NCI-H2029 (cell line): ENCODE results near the gene PRKAG2.
"Not testable (repeated sequence)": the region's sequence is repeated elsewhere in the genome, so short reads cannot be mapped to it uniquely, and the experiment has no call there.

ENCODE experiments used
- DNase-seq: peaks from one replicate; lab custom pipeline; 2025; lab: John Stamatoyannopoulos, UW

PRKAG2 gene

DNA sequence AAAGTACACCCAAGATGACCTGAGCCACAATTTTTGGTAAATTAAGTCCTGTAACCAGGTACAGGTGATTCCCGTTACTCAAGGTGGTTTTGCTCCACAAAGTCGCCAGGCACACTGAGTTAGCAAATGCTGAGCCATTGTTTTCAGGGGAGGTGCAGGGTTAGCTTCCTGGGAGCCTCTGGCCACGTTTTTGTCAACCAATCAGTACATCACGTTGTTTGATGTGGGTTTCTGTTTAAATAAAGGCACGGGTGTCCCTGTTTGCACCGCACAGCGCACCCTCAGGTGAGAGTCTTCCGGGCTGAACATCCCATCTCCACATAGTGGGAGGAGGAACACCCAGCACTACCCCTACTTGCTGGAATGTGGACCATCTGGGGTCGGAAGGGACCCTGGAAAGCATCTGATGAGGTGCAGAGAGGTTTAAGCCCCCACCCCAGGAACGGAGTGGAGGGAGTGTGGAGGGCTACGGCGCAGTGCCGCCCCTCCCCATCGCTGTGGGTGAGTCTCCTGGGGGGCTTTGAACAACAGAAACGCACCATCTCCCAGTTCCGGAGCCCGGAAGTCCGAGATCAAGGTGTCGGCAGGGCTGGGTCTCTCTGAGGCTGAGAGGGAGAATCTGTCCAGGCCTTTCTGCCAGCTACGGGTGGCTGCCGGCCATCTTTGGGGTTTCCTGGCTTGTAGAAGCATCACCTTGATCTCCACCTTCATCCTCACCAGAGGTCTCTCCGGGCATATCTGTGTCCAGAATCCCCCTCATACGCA lies 42.5 kb downstream of the PRKAG2 start:
- no peak for DNase-seq

DNA sequence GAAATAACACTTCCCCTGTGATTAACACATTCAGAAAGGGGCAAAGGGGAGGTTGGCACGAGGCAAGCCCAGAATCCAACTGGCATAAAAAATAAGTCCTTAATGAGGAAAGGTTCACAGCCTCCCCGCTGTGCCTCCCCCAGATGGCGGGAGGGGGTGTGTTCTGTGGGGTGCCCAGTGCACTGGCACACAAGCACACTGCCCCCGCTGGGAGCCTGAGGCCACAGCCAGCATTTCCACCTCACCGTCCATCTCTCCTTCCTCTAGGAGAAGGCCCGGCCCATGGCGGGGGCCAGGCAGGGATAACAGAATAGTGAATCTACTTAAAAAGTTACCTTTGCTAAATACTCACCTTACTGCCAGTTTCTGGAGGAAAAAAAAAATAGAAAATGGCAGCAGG lies 43.2 kb downstream of the PRKAG2 start:
- no peak for DNase-seq

DNA sequence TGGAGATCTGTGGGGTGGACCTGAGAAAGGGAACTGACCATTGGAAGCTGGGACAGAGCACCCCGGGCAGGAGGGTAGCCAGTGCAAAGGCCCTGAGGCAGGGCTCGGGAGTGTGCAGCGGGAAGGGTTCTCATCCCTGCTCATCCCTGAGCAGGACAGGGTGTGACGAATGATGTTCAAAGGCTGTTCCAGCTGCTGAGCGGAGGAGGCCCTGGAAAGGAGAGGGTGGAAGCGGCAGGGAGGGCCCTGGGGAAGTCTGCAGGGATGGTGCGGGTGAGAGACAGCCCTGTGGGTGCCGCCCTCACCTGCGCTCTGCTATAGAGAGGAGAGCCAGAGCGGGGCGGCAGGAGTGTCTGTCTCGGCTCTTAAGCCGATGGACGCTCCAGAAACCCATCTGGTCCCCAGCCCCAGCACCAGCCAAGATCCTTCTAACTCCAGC lies 43.7 kb downstream of the PRKAG2 start:
- DNase-seq: no peak

DNA sequence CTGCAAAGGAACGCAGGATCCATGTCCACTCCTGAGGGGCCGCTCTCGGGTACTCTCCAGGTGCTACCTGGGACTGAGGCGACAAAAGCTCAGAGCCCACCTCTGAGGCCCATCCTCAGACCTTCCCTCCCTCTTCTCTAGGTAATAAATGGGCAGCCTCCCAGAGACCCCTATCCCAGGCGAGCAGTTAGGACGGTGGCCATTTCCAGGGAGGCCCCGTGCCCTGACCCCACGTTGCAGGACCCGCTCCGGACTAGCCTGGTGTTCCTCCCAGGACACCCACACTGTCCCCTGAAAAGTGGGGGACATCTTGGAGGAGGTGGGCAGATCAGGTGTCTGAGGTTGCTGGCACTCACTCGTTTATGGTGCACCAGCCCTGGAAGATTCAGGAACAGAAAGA lies 44.3 kb downstream of the PRKAG2 start:
- no peak for DNase-seq

DNA sequence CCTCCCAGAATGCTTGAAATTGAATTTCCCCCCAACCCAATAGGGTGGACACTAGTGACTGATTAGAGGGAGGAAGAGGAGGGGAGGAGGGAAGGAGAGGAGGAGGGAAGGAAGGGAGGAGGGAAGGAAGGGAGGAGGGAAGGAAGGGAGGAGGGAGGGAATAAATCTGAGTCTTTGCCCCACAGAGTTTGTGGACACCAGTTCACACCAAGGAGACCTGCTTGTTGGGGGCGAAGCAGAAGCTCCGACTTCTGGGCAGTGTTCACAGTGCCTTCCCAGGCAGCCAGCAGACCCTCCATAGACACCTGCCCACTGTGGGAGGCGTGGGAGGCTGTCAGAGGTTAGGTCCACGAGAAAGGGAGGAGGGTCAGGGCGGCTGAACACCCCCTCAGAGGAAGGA lies 44.8 kb downstream of the PRKAG2 start:
- no peak for DNase-seq

DNA sequence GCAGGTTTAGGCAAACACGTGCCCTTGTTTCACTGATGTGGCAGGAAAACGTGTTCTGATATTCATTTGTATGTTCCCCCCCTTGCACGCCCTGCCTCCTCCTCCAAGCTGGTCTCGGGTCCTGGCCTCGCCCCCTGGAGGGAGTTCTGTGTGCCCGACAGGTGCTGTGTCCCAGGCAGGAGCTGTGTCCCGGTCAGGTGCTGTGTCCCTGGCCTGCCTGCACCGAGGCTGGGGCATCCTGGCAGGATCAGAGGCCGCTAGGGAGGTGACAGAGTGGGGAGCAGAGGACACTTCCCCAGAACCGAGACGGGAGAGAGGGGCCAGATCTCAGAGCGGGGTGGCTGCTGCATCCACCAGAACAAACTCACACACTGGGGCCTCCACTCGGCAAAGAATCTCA lies 45.3 kb downstream of the PRKAG2 start:
- DNase-seq: no peak

DNA sequence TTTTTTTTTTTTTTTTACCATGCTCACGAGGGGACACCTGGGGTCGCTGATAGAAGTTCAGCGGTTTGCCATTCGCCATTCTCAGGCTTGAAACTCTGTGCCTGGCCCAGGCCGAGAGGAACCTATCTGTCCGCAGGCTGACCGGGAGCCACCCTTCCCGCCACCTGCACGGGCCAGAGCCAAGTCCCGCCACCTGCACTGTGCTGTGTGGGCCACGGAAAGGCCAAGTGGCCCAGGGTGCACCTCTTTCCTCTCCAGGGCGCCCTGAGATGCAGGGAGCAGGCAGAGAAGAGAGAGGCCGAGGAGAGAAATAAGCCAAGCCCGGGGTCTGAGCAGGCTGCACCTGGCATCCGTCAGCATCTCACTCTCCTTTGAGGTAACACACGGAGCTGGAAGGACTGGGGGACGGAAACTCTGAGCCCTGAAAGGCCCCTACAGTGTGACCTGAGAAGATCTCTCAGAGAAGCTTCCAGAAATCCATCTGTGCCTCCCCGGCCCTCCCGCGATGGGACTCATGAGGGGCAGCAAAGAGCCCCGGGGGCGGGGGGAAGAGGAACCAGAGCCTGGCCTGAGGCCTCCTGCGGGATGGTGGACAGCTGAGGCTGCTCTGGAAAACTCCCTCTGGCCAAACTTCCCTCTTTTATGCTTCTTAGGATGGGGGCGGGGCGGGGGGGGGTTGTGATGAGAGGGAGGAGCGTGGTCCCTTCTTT lies 46.6 kb downstream of the PRKAG2 start:
- no peak for DNase-seq

DNA sequence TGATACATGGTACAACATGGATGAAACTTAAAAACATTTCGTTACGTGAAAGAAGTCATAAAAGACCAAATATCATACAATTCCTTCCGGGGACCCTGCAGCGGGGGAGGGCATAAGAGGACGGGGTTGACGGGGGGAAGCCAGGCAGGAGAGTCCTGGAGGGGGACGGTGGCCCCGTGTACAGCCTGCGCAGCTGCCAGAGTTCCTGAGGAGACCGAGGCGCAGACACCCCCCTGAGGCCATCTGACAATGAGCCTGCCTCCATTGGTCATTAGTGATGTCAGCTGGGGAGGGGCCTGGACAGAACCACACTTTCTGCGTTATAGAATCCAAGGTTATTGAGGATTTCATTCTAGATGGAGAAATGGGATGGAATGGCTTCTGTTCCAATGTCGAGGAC lies 47.2 kb downstream of the PRKAG2 start:
- DNase-seq: no peak

DNA sequence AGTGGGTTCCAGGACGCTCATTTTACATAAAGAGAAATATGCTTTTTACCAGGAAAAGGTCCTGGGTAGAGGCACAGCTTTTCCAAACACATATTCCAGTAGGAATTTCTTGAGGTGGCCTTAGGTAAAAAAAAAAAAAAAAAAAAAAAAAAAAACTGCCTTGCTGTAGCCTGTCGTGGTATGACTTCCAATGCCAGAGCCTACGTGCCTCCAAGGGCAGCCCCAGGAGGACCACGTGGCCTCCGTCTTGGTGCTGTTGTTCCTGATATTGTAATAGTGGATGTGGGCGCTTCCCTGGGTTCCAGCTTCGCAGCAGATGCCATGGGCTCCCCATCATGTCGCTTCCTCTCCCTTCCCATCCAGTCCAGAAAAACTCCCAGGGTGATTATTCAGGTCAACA lies 49.3 kb downstream of the PRKAG2 start:
- DNase-seq: no peak

DNA sequence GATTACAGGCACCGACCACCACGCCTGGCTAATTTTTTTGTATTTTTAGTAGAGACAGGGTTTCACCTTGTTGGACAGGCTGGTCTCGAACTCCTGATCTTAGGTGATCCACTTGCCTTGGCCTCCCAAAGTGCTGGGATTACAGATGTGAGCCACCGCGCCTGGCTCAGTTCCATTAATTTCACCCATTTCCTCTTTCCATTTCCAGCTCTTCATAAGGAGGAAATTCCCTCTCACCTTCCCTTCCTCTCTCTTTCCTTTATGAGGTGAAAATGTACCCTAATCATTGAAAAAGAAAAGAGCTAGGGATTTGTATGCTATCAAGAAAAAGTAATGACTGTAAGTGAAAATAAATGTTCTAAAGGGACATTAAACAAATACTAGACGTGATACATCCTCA lies 50.6 kb downstream of the PRKAG2 start:
- DNase-seq: not testable (repeated sequence)

DNA sequence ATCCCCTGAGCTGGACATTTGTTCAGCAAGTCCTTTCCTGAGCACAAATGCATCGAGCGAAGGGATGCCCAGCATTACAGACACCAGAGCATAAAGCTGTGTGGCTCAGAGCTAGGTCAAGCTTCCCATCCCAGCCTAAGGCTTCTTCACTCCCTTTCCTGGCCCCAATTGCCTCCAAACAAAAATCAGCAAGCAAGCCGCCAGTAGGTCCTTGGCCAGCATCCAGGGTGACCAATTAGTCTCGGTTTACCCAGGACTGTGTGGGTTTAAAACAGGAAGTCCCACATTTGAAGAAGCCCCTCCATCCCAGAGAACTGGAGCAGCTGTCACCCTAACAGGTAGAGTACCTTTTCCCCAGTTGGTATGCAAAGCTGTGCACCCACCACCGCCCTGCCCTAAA lies 51.2 kb downstream of the PRKAG2 start:
- no peak for DNase-seq

DNA sequence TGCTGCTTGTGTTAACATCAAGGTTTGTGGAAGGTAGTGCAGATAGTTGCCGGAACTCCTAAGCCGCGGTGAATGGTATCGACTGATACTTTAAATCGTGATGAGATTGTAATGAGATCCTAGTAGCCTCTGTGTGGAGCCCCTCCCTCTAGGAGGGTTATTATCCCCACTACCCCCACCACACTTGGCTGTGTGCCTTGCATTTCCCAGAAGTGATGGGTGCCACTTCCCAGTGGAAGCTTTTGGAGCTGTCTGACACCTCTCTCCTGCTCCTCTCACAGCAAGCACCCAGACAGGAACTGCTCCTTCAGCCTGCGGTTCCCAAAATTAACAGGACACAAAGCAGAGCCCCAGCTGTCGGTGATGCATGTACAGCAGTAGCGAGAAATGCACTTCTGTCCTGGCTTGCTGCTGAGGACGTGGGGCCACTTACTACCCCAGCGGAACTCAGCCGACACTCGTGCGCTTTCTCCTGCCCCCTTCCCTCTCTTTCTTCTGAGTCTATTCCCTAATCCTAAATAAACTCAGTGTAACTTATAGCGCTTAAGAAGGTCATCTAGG lies 52.5 kb downstream of the PRKAG2 start:
- no peak for DNase-seq

DNA sequence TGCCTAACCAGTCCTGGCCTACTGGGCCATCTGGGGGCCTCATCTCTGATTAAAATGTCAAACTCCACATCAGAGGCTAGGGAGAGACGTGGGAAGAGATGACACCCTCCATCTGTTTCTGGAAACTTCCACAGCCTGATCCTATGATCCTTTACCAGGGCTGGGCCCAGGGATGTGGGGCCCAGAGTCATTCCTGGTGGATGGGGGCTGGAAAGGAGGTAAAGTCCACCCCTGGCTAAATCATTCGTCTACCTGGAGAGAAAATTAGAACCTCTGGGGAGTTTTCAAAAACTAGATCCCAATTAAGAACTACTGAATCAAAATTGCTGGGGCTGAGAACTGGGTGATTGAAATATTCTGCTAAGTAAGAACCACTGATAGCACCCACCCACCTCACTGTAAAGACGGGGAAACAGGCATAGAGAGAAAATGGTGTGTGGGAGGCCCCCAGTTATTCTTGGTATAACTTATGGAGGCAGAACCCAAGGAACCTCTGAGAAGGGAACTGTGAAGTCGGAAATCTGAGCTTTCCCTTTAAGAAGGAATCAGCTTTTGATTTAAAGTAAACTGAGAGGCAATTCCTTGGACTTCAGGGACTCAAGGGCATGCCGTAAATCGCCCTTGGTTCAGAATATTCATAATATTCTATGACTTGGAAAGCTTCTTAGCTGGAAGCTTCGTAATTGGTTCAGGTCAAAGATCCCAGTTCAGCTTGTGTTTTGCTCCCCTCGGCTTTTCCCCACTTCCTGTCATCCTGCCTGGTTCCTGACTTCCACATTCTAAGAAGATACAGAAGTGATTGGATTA lies 53.1 kb downstream of the PRKAG2 start:
- no peak for DNase-seq

DNA sequence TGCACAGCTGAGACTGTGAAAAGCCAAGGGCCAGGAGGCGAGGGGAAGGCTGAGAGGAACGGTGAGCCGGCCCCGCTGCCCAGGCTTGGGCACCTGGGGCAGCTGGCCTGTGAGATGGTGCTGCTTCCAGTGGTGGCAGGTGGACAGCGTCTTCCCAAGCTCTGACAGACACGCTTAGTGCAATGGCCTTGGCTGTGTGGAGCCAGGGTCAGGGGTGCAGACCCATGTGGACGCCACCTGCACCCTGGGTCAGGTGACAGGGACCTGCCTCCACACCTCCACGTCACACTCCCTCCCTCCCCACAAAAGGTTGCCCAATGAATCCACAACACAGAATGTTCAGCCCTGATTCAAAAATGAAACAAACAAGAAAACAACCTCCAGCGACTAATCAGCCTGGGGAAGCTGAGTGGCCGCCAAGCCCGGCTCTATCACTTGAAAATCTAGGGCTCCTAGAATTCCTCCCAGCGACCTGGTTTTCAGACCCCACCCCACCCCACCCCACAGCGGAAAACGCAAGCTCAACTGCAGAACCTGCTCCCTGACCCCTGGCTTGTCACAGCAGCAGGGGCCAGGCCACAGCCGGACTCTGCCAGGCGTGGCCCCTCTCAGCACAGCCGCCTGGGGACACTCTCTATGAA lies 54.3 kb downstream of the PRKAG2 start:
- DNase-seq: no peak

DNA sequence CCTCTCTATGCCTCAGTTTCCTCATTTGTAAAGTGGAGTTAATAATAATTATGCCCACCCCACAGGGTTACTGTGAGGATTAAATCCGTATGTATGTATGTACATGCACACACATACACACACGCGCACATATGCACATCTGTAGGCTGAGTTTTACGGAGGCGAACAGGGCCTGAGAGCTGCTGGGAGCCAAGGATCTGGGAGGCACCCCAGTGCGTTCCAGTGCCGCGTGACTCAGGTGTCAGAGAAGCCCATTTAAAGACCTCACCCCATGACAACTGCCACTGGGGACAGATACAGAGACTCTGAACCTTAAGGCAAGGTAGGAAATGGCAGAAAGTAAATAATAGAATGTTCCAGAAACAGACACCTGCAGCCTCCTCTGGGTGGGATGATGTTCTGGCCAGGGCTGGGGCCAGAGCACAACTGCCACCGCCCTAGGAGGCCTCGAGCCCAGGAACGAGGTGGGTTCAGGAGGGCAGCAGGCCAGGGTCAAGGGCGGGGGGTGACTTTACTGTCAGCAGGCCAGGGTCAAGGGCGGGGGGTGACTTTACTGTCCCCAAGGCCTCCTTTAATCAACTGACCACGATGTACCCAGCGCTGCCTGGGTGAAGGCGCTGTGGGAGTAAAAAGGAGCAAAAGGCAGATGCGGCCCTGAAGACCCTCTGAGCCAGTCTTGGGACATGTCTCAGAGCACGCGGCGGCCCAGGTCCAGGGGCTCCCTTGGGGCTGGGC lies 54.9 kb downstream of the PRKAG2 start:
- no peak for DNase-seq

DNA sequence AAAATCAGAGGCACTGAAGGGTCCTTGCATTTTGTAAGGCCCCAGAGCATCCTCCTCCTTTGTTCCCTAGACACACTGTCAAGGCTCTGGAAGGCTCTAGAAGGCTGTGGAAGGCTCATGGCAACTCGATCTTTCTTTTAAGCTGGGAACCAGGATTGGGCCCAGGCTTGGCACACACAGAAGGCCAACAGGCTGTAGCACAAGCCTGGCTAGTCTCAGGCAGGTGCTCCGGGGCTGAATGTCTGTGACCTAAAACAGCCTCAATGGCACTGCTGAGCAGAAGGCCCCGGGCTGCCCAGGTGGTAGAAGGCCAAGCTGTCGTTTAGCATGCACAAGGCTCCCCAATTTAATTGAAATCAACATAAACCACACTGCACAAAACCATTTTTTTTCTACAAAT lies 55.7 kb downstream of the PRKAG2 start:
- no peak for DNase-seq

DNA sequence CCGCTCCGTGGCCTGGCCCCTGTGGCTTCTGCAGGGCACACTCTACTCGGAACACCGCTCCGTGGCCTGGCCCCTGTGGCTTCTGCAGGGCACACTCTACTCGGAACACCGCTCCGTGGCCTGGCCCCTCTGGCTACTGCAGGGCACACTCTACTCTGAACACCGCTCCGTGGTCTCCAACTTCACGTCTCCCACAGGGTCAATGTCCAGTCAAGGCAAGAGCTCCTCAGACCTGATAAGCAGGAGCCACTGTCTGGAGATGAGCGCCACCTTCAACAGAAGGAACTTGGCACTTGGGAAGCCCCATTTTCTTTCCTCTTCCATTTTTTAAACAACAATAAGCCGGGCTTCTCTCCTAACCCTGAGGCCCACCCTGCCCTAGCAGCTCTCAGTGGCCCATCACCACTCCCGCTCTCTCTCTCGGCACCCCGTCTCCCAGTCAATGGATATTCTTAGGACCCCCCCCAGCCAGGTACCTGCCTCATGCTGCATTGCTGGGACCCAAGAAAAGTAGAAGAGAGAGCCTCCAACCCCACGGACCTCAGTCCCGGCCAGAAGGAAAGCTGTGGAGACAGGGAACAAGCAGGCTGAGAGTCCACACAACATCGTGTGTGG lies 56.3 kb downstream of the PRKAG2 start:
- no peak for DNase-seq

DNA sequence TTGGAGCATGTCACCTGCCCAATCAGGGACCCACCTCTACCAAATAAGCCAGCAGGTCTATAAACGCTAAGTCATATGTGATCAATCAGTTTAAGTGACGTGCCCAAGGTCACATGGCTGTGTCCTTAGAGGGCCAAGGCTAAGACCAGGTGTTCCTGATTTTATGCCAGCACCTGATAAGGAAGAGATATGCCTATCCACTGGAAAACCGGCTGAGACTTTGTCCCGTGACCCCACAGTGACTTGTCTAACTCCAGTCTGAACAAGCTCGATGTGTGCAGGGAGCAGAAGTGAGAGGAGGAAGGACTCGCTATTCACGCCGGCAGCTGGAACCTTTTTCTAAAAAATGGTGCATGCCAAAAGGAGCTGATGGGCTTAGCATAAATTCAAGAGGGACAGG lies 57.0 kb downstream of the PRKAG2 start:
- DNase-seq: no peak

DNA sequence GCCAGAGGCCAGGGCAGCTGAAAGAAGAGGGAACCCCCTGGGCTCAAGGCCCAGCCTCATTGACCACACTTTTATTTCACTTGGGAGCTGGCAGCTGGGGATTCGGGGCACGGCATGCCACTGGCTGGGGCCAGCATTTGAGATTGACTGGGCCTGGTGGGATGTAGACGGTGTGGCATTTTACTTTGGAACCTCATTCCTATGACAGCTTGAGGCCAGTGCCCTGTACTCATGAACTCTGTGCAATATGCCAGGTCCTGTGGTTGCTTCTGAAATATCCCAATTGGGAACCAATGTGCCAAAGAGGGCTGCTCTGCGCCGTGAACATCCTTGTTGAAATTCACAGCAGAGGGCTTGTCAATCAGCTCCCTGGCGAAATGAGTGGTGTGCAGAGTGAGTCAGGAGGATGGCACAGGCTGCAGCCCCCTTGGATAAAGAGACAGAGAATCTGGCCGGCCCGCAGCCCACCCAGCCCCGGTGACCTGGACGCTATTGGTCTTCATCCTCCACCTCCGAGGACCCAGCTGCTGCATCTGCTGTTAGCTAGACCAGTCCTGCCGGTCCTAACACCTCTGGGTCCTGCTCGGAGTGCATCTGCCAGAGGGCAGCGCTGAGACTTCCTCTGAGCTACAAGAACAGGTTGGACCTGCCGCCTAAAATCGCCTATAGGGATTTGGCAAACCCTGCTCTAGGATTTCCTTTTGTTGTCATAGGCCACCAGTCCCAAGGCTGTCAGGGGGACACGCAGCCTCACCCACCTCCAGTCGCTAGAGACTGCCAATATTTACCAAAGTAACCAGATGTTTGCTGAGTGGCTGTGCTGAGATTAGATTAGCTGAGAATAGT lies 58.0 kb downstream of the PRKAG2 start:
- DNase-seq: no peak
